Measurements from ENCODE around the gene KIRREL2.
"Not testable (repeated sequence)": the region's sequence is repeated elsewhere in the genome, so short reads cannot be mapped to it uniquely, and the experiment has no call there.

Gene KIRREL2

GRCh38 chr19:35856546-35857149, at the start of gene KIRREL2:
KIRREL2 (plus strand) TSS chr19:35856911; CDS start chr19:35857120, 209 bp downstream.
- no peak for DNase-seq (ENCODE audit: low read depth)

DNA sequence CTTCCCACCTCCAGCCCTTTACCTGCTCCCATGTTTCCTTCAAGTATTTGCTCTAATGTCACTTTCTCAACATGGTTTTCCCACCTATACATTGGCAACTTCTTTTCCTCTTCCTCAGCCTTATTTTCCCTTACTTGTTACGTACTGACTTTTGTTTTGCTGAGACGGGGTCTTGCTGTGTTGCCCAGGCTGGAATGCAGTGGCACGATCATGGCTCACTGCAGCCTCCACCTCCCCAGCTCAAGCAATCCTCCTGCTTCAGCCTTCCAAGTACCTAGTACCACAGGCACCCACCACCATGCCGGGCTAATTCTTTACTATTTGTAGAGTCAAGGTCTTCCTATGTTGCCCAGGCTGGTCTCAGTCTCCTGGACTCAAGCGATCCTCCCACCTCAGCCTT, 49.1 kb upstream of the KIRREL2 start:
- DNase-seq (ENCODE audit: low read depth), result no peak

DNA sequence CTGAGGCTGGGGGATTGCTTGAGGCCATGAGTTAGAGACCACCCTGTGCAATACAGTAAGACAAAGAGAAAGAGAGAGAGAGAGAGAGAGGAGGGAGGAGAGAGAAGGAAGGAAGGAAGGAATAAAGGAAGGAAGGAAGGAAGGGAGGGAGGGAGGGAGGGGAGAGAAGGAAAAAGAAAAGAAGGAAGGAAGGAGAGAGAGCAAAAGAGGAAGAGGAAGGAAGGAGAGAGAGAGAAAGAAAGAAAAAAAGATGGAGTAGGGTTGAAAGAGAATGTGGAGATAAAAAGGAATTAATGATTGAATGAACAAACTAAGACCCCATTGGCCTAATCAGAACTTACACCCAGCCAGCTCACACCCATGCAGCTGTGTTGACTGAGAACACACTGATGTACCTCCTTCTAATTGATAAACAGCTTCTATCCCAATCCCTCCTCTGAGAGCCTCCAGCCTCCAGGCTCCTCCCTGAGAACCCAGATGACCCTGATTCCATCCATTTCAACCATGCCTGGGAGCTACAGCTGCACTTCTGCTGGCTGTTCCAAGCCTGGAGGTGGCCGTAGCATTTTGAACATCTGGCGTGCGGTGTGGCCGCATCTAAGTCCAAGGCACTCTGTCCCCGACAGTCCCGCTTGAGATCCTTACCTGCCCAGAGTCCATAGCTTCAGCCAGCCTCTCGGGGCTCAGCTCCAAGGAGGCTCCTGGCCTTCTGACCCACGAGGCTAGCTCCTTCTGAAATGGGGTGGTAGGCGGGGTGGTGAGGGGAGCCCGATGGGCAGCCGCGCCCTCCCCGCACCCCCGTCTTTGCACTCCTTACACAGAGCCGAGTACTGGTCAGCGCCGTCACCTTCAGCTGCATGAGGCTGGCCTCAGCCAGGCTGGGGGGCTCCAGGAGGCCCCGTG, 45.1 kb upstream of the KIRREL2 start:
- no peak for DNase-seq (ENCODE audit: low read depth)

- no peak for DNase-seq (ENCODE audit: low read depth)
These were observed 44.3 kb upstream of the KIRREL2 start, which contains the start of gene PRODH2 for GRCh38 chr19:35812220-35813042. PRODH2 (minus strand) TSS chr19:35812845; CDS start chr19:35812805, 40 bp downstream.

- no peak for DNase-seq (ENCODE audit: low read depth)
These were observed 43.4 kb upstream of the KIRREL2 start for GRCh38 chr19:35813043-35813890.

DNA sequence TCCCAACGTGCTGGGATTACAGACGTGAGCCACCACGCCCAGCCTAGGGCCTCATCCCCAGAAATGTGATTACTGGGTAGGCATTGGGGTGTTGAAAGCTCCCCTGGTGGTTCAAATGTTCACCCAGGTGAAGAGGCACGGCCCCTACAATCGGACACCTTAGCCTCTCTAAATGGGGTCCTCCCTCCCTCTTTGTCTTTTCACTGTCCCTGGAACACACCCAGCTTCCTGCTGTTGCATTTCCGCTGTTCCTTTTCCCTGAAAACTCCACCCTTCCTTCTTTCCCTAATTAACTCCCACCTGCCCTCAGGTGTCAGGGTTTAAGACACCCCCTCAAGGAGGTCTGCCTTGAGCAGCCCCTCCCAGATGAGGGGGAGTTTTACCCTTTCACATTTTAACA, 40.4 kb upstream of the KIRREL2 start:
- no peak for DNase-seq (ENCODE audit: low read depth)

DNA sequence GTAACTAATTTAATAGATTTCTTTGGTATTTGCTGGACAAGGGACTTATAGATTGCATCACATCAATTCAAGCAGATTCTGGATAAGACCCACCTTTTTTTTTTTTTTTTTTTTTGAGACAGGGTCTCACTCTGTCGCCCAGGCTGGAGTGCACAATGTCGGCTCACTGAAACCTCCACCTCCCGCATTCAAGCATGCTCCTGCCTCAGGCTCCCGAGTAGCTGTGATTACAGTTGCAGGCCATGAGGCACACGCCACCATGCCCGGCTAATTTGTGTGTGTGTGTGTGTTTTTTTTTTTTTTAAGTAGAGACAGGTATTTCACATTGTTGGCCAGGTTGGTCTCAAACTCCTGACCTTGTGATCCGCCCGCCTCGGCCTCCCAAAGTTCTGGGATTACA, 39.9 kb upstream of the KIRREL2 start:
- no peak for DNase-seq (ENCODE audit: low read depth)

- no peak for DNase-seq (ENCODE audit: low read depth)
These were observed 38.3 kb upstream of the KIRREL2 start for GRCh38 chr19:35818445-35818844.

- DNase-seq (ENCODE audit: low read depth), result no peak
These were observed 34.1 kb upstream of the KIRREL2 start for GRCh38 chr19:35822579-35822978.

GRCh38 chr19:35824150-35824549, 32.6 kb upstream of the KIRREL2 start:
- DNase-seq (ENCODE audit: low read depth), result no peak

GRCh38 chr19:35828692-35829301, 27.9 kb upstream of the KIRREL2 start:
- peak; percentile 27 for DNase-seq (ENCODE audit: low read depth)

DNA sequence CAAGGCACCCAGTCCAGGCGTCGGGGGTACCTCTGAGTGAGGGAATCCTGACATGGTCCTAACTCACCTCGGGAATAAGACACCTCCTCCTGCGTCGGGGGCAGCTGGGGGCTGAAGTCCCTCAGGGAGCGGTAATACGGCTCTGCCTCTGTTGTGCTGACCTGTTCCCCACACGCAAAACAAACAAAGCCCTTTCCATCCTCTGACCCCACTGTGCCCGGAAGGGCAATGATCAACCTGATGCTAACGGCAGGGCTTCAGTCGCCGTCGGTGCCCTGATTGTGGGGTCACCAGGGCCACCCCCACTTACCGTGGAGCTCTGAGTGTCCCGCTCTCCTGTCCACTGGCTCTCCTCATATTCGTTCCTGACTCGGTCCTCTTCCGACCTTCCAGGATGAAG, 25.7 kb upstream of the KIRREL2 start:
- DNase-seq (ENCODE audit: low read depth), result no peak

- no peak for DNase-seq (ENCODE audit: low read depth)
These were observed 24.7 kb upstream of the KIRREL2 start for GRCh38 chr19:35832054-35832453.

GRCh38 chr19:35833972-35834371, 22.7 kb upstream of the KIRREL2 start:
- DNase-seq (ENCODE audit: low read depth), result no peak

- DNase-seq (ENCODE audit: low read depth), result not testable (repeated sequence)
These were observed 20.6 kb upstream of the KIRREL2 start for GRCh38 chr19:35836096-35836495.

DNA sequence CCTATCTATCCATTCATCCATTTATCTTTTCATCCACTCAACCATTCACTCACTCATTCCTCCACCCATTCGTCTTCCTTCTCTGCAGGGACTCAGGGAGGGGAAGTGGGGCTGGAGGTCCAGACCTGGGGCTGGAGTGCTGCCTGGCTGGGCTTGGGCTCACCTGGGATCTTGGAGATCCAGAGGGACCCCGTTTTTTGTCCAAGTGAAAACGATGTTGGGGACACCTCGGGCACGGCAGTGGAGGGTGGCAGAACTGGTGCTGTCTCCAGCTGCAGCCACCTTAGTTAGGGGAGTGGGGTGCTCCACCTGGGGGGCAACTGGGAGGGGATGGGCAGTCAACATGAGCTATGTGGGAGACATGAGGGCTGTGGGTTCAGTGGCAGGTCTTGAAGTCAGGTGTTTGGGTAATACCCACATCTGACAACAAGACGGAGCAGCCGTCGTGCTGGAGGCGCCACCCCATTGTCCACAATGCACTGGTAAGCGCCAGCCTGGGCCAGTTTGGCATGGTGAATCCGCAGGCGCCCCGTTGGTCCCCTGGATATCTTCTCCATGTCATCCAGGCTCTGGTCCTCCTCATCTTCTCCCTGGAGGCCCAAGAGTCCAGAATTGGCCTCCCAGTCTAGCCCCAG, 14.6 kb upstream of the KIRREL2 start:
- DNase-seq (ENCODE audit: low read depth), result no peak

- DNase-seq (ENCODE audit: low read depth), result no peak
These were observed 13.9 kb upstream of the KIRREL2 start for GRCh38 chr19:35842666-35843272.

DNA sequence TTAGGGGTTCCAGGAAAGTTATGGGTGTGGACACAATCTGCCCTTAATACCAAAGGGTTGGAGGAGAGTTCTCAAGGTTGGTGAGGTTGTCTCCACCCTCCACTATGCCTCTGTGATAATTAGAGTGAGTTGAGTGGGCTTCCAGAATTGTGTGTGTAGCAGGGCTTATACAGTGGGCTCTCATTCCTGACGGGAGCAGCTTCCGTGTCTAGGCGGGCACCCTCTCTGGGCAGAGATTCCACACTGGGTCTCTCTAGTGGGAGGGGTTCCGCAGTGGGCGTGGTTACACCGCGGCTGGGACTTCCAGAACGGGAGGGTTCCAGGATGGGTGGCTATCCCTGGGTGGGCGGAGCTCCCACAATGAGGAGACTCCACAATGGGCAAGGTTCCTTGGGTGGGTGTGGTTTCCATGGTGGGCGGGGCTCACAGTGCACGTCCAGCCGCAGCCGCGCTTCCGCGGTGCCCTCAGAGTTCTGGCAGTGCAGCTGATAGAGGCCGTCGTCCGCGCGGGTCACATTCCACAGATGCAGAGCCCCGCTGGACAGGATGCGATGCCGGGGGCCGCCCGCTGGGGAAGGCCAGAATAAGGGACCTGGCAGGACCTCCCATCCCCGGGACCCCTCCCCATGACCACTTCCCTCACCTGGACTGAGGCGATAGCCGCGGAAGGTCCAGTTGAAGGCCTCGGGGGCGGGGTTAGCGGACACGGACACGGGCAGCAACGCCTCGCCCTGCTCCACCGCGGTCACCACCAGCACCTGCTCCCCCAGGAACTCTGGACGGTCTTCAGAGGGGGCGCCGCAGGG, 12.8 kb upstream of the KIRREL2 start:
- DNase-seq (ENCODE audit: low read depth), result no peak

GRCh38 chr19:35844482-35845214, 12.1 kb upstream of the KIRREL2 start:
- DNase-seq (ENCODE audit: low read depth), result no peak

Measured in GM04504 (cell line).